HG03575 (cell line): ENCODE measurements around the gene DYNC2LI1.

Experiments
- ATAC-seq: cut with Tn5 transposase; IDR thresholded peaks from one replicate; pipeline ENCODE4 v1.9.1; 2021; ENCODE audit not compliant: unreplicated experiment, insufficient number of reproducible peaks, low FRiP score; ENCODE audit errors: extremely low read depth

Gene DYNC2LI1

GRCh38 chr2:43838560-43839267, 64.9 kb downstream of the DYNC2LI1 start, which contains the start of the genes ABCG5 and ABCG8:
TSS of gene ABCG5 (minus strand) at chr2:43838839. CDS start at chr2:43838679, 160 bp downstream.
TSS of gene ABCG8 (plus strand) at chr2:43838971. CDS start at chr2:43839054, 83 bp downstream.
- ATAC-seq = no peak

- no peak for ATAC-seq
These were observed 66.1 kb downstream of the DYNC2LI1 start for GRCh38 chr2:43839776-43840564.

GRCh38 chr2:43840965-43841364, 67.1 kb downstream of the DYNC2LI1 start:
- no peak for ATAC-seq

GRCh38 chr2:43841949-43842865, 68.4 kb downstream of the DYNC2LI1 start:
- ATAC-seq = no peak

DNA sequence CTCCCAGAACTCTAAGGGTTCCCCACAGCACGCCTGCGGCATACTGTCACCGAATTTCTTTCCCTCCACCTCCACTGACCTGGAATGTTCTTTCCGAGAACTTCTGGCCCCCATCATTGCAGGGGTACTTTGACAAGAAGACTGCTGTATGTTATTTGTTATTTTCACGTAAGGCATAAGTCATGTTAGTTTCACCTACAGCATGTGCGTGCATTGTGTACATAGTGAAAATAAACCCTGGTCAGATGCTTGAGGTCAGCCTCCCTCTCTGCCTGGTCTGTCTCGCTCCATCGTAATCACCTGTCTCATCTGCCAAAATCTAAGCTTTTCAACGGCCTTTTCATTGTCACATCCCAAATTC, 69.0 kb downstream of the DYNC2LI1 start:
- ATAC-seq = no peak

DNA sequence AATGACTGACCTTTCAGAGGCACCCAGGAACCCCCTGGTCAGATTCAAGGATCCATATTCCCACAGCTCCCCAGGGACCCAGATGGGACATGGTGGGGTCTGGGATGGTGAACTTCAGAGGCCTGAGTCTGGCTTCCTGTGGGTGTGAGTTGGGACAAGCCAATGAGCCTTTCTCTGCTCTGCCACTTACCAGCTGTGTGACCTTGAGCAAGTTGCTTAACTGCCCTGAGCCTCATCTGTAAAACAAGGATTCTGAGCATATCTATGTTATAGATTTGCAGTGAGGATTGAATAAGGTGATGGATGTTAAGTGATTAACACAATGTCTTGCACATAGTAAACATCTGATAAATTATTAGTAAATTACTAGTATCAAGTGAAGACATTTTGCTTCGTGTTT, 71.3 kb downstream of the DYNC2LI1 start:
- ATAC-seq = no peak

GRCh38 chr2:43846140-43846793, 72.4 kb downstream of the DYNC2LI1 start:
- ATAC-seq = no peak

DNA sequence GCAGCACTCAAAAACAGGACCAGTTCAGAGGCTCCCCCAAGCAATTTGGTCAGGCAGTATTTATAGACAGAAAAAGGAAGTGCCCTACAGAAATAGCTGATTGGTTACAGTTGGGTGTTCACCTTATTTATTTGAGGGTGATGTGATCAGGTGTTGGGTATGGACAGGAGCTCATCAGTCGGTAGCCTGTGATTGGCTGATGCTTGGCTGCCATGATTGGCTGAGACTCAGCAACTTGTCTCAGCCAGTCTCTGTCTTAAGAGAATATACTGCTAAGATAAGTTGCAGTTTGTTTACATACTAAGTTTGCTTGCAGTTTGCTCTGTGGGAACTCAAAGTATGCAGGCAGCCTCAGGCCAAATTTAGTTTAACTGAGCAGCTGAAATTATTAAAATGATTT, 74.4 kb downstream of the DYNC2LI1 start:
- no peak for ATAC-seq

- ATAC-seq = no peak
These were observed 77.5 kb downstream of the DYNC2LI1 start for GRCh38 chr2:43851011-43851980.

- ATAC-seq = no peak
These were observed 78.4 kb downstream of the DYNC2LI1 start for GRCh38 chr2:43852196-43852730.

GRCh38 chr2:43853141-43854081, 79.6 kb downstream of the DYNC2LI1 start:
- ATAC-seq = no peak

DNA sequence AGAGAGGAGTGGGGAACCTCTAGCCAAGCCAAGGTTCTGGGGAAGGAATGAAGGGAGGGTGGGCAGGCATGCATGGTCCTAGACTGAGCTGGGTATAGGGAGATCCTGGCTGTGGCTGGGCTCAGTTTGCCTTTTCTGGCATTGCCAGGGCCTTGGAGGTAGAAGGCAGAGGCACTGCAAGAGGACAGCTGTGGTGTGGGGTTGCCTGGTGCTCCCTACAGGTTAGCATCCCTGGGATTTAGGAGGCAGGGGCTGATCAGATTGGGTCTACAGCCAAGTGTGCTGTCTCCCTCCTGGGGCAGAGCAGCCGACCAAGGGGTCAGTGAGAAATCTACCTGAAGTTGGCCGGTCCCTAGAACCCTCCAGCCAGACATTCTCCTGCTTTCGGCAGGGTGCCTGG, 80.8 kb downstream of the DYNC2LI1 start:
- ATAC-seq = no peak

GRCh38 chr2:43855292-43855691, 81.5 kb downstream of the DYNC2LI1 start:
- ATAC-seq = no peak
